ENCODE measurements around the gene MAPK8. TPM values are rescaled to one million over a fixed set of nuclear protein-coding genes. Genes with fewer than 3 reads are reported as not detected.

Gene MAPK8
- total and polyA plus RNA-seq, 4 experiments from 2014 or later: 13.3 to 49.9 (median 35.0) TPM

DNA sequence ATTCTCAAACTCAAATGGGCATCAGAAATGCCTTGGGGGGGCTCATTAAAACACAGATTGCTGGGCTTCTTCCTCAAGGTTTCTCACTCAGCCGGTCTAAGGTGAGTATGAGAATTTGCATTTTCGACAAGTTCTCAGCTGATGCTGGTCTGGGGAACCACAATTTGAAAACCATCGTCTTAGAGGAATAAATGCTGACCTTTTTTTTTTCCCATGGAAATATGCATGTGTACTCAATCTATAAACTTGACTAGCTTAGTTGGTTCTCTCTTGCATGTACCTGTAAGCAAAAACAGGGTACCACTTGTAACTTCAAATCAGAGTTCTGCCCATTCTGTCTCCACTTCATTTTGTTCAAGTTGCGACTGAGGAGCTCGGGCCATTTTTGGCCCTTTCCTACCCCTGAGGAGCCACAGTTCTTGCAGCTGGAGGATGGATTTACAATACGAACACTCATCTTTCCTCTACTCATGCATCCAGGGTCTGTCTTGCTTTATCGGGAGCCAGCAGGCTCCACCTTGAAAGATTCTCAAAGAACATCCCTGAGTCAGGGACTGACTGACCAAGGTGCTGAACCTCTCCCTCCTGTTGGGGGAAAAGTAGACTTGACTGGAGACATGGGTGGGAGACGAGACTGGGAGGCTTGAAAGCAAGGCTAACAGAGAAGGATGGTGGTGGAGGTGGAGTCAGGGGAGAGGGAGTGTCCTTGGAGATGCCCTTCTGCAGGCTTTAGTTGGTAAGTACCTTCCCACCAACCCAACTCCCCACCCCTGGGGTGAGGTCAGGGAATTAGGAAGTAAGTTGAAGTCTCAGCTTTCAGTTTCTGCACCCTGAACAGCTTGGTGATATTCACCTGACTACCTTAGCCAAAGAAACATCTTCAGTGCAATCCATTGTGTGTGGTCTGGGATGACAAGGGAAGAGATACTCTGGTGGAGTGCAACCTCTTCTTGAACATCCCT is 3.7 kb upstream of the MAPK8 start:
- Mint-ChIP-seq H3K36me3 (peaks cover 0 to 2% of the 10 kb centered on the region in 2 donors), H3K4me3 (no peak overlapping the region), H3K9me3 (peaks cover 0 to 3% (median 0%) of the 10 kb centered on the region in 8 donors), H3K27me3 (peaks cover 0 to 1% of the 10 kb centered on the region in 2 donors), H3K4me1 (peaks cover 9 to 13% (median 12%) of the 10 kb centered on the region in 4 donors), H3K27ac (no peak overlapping the region)
- H3K27ac ChIP-seq (ENCODE audit: low read depth, low read length): no peak overlapping the region
- H3K36me3 ChIP-seq (ENCODE audit: insufficient read depth, low read length): no peaks in the 10 kb centered on the region
- peaks cover 13% of the 10 kb centered on the region for H3K4me1 ChIP-seq (ENCODE audit: insufficient read depth, low read length)
- no peak overlapping the region for H3K4me3 ChIP-seq (ENCODE audit: low read length in 2 of 2)
- H3K27me3 ChIP-seq (ENCODE audit: insufficient read depth, low read length): no peaks in the 10 kb centered on the region
- ChIA-PET POLR2A (ENCODE audit: partially characterized antibody) (no interaction called here), CTCF (ENCODE audit: partially characterized antibody) (interaction anchor here (3.4 kb wide), 1 partner anchor 12 kb away, joined by 9 read pairs; no protein-coding TSS in a partner anchor)
- DNase-seq: no peak
- no peaks in the 10 kb centered on the region for H3K9me3 ChIP-seq (ENCODE audit: control insufficient read depth in 1 of 2, low read length in 2 of 2)
- intact Hi-C loops (cut with micrococcal nuclease): no loop called here

DNA sequence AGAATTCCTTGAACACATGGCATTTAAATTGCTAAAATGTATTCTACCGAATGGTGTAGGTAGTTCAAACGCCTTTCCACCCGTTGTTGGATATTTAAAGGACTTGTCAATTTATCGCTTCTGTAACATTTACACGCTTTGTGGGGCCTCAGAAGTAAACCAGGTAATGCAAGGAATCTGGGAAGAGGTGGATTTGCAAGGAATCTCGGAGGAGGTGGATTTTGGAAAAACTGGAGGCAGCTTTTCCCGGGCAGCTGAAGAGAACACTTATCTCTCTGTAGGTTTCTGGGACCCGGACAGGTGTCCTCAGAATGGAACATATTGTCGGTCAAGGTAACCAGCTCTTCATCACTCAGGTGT is 592 bp upstream of the MAPK8 start:
- H3K9me3 Mint-ChIP-seq: peaks cover 0 to 3% (median 0%) of the 10 kb centered on the region in 8 donors
- H3K27me3 Mint-ChIP-seq: no peaks in the 10 kb centered on the region
- Histone ChIP-seq H3K9me3 (ENCODE audit: control insufficient read depth in 1 of 2, low read length in 2 of 2) (no peaks in the 10 kb centered on the region), H3K4me3 (ENCODE audit: low read length in 2 of 2) (peak overlapping the region in 1 of 2 donors; percentile 51), H3K4me1 (ENCODE audit: insufficient read depth, low read length) (peaks cover 23% of the 10 kb centered on the region), H3K27ac (ENCODE audit: low read depth, low read length) (peak overlapping the region; percentile 75), H3K36me3 (ENCODE audit: insufficient read depth, low read length) (no peaks in the 10 kb centered on the region), H3K27me3 (ENCODE audit: insufficient read depth, low read length) (no peaks in the 10 kb centered on the region)
- intact Hi-C loops (cut with micrococcal nuclease): loop anchor here (1.0 to 5.0 kb wide), 2 partner anchors 351 to 1233 kb away; partner anchors contain the start of gene ERCC6
- H3K4me1 Mint-ChIP-seq: peaks cover 20 to 35% (median 27%) of the 10 kb centered on the region in 4 donors
- ChIA-PET POLR2A (ENCODE audit: partially characterized antibody) (no interaction called here), CTCF (ENCODE audit: partially characterized antibody) (interaction anchor here (0.6 kb wide), 1 partner anchor 8 kb away, joined by 3 read pairs; no protein-coding TSS in a partner anchor)
- H3K27ac Mint-ChIP-seq: peak overlapping the region; percentile 86 to 97 (median 93)
- peak in 1 of 5 donors; percentile 8 for DNase-seq
- peaks cover 0 to 2% of the 10 kb centered on the region in 2 donors for H3K36me3 Mint-ChIP-seq
- peak overlapping the region; percentile 63 to 92 (median 78) for H3K4me3 Mint-ChIP-seq

DNA sequence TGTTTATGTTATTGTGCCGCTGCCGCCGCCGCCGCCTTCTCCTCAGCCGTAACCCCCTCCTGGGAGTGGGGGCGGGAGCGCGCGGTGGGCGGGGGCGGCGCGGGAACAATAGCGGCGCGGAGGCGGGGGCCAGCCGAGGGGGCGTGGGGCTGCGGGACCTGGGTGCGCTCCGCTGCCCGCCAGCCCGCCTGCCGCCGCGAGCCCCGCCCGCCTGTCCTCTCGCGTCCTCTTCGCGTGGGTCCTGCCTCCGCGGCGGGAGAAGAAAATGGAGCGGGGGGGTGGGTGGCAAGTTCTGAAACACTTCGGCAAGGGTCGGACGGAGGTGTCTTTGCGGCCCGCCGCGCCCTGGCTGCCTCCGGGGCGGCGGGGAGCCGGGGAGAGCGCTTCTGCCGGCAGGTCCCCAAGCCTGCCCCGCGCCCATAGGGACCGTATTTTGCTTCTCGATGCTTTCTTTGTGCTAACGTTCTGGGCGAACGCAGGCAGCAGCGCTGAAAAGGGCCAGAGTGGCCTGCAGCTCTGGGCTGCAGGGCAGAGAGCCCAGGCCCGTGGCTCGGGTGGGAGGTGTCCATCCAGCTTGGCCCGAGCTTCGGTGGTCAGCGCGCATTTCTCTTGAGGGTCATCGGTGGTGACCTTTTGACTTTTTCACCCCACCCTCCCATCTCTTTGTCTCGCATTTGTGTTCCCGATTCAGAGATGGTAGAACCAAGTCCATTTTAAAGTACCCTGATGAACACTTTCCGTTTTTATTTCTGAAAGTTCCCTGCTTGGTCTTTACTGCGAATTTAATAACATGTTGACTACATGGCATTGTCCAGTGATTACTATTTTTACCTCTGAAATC is 613 bp downstream of the MAPK8 start:
- no peaks in the 10 kb centered on the region for H3K36me3 ChIP-seq (ENCODE audit: insufficient read depth, low read length)
- H3K27ac Mint-ChIP-seq: peak overlapping the region; percentile 45 to 92 (median 87)
- CTCF ChIA-PET (ENCODE audit: partially characterized antibody): interaction anchor here (1.0 to 1.3 kb wide), 2 partner anchors 10 to 349 kb away, joined by 4 to 5 read pairs; no protein-coding TSS in a partner anchor
- POLR2A ChIA-PET (ENCODE audit: partially characterized antibody): no interaction called here
- peak overlapping the region; percentile 75 for H3K27ac ChIP-seq (ENCODE audit: low read depth, low read length)
- H3K36me3 Mint-ChIP-seq: peaks cover 0 to 3% of the 10 kb centered on the region in 2 donors
- no peaks in the 10 kb centered on the region for H3K27me3 ChIP-seq (ENCODE audit: insufficient read depth, low read length)
- no peaks in the 10 kb centered on the region for H3K9me3 ChIP-seq (ENCODE audit: control insufficient read depth in 1 of 2, low read length in 2 of 2)
- intact Hi-C loops (cut with micrococcal nuclease): loop anchor here (1.0 to 5.0 kb wide), 2 partner anchors 350 to 1232 kb away; partner anchors contain the start of gene ERCC6
- no peaks in the 10 kb centered on the region for H3K27me3 Mint-ChIP-seq
- H3K9me3 Mint-ChIP-seq: peaks cover 0 to 2% (median 0%) of the 10 kb centered on the region in 8 donors
- peaks cover 22 to 47% (median 32%) of the 10 kb centered on the region in 4 donors for H3K4me1 Mint-ChIP-seq
- H3K4me1 ChIP-seq (ENCODE audit: insufficient read depth, low read length): peaks cover 26% of the 10 kb centered on the region
- H3K4me3 ChIP-seq (ENCODE audit: low read length in 2 of 2): peak overlapping the region; percentile 62 to 83
- peak in 3 of 5 donors; percentile 81 to 83 (median 82) for DNase-seq
- peak overlapping the region; percentile 77 to 93 (median 86) for H3K4me3 Mint-ChIP-seq

DNA sequence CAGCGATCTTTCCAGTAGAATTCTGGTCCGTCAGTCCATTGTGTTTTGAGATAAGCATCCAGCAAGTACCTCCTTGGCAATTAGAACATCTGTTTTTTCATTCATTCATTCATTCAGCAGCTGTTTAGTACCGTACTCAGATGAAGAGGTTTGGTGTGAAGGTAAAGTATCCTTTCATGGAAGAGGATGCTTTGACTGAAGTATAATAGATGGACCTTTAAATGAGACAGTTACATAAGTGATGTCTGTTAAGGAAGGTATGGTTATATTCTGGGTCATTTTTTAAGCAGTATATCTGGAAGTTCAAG is 1.2 kb downstream of the MAPK8 start:
- peaks cover 31% of the 10 kb centered on the region for H3K4me1 ChIP-seq (ENCODE audit: insufficient read depth, low read length)
- no peak overlapping the region for H3K27ac ChIP-seq (ENCODE audit: low read depth, low read length)
- DNase-seq: no peak
- H3K4me3 Mint-ChIP-seq: peak overlapping the region; percentile 65 to 93 (median 86)
- H3K27ac Mint-ChIP-seq: peak overlapping the region; percentile 45 to 92 (median 85)
- H3K9me3 Mint-ChIP-seq: peaks cover 0 to 2% (median 0%) of the 10 kb centered on the region in 8 donors
- no peaks in the 10 kb centered on the region for H3K36me3 ChIP-seq (ENCODE audit: insufficient read depth, low read length)
- peaks cover 26 to 51% (median 35%) of the 10 kb centered on the region in 4 donors for H3K4me1 Mint-ChIP-seq
- H3K4me3 ChIP-seq (ENCODE audit: low read length in 2 of 2): peak overlapping the region in 1 of 2 donors; percentile 83
- POLR2A ChIA-PET (ENCODE audit: partially characterized antibody): no interaction called here
- H3K27me3 Mint-ChIP-seq: no peaks in the 10 kb centered on the region
- H3K36me3 Mint-ChIP-seq: peaks cover 0 to 4% of the 10 kb centered on the region in 2 donors
- no peaks in the 10 kb centered on the region for H3K9me3 ChIP-seq (ENCODE audit: control insufficient read depth in 1 of 2, low read length in 2 of 2)
- no peaks in the 10 kb centered on the region for H3K27me3 ChIP-seq (ENCODE audit: insufficient read depth, low read length)
- intact Hi-C loops (cut with micrococcal nuclease): loop anchor here (5.0 kb wide), 1 partner anchor 350 kb away; no protein-coding TSS in a partner anchor
- CTCF ChIA-PET (ENCODE audit: partially characterized antibody): interaction anchor here (1.0 to 1.3 kb wide), 2 partner anchors 9 to 349 kb away, joined by 4 to 5 read pairs; no protein-coding TSS in a partner anchor

DNA sequence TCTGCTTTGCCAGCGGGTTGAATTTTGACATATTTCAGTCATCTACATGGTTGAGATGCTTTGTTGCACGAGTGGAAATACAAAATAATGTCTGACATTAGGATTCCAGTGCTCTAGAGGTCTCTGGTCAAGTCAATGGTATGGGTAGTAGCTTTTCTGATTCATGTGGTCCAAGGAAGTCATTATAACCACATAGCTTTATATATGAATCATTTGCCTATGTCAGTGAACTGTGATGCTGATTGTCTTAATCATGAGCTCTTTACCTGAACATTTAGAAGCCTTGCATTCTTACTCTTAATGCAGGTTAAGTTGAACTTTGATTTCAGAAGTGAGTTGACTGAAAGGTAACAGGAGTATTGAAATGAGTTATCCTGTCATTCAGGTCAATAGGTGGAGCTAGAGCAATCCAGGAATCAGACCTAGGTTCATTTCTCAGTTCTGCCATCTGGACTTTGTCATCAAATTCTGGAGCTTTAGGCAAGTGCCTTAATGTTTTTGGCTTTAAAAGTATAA is 3.3 kb downstream of the MAPK8 start:
- H3K27ac Mint-ChIP-seq: peak overlapping the region in 2 of 7 donors; percentile 17 to 50
- no peak overlapping the region for H3K4me3 ChIP-seq (ENCODE audit: low read length in 2 of 2)
- intact Hi-C loops (cut with micrococcal nuclease): loop anchor here (5.0 kb wide), 1 partner anchor 348 kb away; no protein-coding TSS in a partner anchor

DNA sequence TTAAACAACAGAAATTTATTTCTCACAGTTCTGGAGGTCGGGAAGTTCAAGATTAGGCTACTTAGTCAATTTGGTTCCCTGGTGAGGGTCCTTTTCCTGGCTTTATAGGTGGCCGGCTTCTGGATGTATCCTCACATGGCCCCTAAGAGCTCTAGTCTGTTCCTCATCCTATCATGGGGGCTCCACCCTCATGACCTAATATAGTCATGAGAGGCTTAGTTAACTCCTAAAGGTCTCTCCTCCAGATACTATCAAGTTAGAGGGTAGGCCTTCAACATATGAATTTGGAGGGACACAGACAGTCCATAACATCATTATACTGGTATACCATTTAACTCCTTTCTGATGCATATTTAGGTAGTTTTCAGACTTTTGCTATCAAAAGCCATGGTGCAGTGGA is 7.6 kb downstream of the MAPK8 start:
- peaks cover 21 to 49% (median 26%) of the 10 kb centered on the region in 4 donors for H3K4me1 Mint-ChIP-seq
- Histone ChIP-seq H3K36me3 (ENCODE audit: insufficient read depth, low read length) (no peaks in the 10 kb centered on the region), H3K4me3 (ENCODE audit: low read length in 2 of 2) (no peak overlapping the region), H3K27me3 (ENCODE audit: insufficient read depth, low read length) (no peaks in the 10 kb centered on the region), H3K4me1 (ENCODE audit: insufficient read depth, low read length) (peaks cover 13% of the 10 kb centered on the region), H3K9me3 (ENCODE audit: control insufficient read depth in 1 of 2, low read length in 2 of 2) (no peaks in the 10 kb centered on the region), H3K27ac (ENCODE audit: low read depth, low read length) (no peak overlapping the region)
- intact Hi-C loops (cut with micrococcal nuclease): no loop called here
- no peak overlapping the region for H3K4me3 Mint-ChIP-seq
- no peaks in the 10 kb centered on the region for H3K9me3 Mint-ChIP-seq
- ChIA-PET POLR2A (ENCODE audit: partially characterized antibody) (no interaction called here), CTCF (ENCODE audit: partially characterized antibody) (no interaction called here)
- H3K27me3 Mint-ChIP-seq: no peaks in the 10 kb centered on the region
- no peak overlapping the region for H3K27ac Mint-ChIP-seq
- H3K36me3 Mint-ChIP-seq: peaks cover 0 to 2% of the 10 kb centered on the region in 2 donors
- no peak for DNase-seq

More for the DNA sequence above, 3.3 kb downstream of the MAPK8 start:
- Histone ChIP-seq H3K9me3 (ENCODE audit: control insufficient read depth in 1 of 2, low read length in 2 of 2) (no peaks in the 10 kb centered on the region), H3K27me3 (ENCODE audit: insufficient read depth, low read length) (no peaks in the 10 kb centered on the region), H3K36me3 (ENCODE audit: insufficient read depth, low read length) (no peaks in the 10 kb centered on the region), H3K4me1 (ENCODE audit: insufficient read depth, low read length) (peaks cover 31% of the 10 kb centered on the region), H3K27ac (ENCODE audit: low read depth, low read length) (no peak overlapping the region)
- H3K4me3 Mint-ChIP-seq: peak overlapping the region in 3 of 8 donors; percentile 8 to 36 (median 22)
- ChIA-PET POLR2A (ENCODE audit: partially characterized antibody) (interaction anchor here (0.7 kb wide), 1 partner anchor 68 kb away, joined by 3 read pairs; no protein-coding TSS in a partner anchor), CTCF (ENCODE audit: partially characterized antibody) (interaction anchor here (1.2 to 1.4 kb wide), 4 partner anchors 9 to 45 kb away, joined by 3 to 5 read pairs (median 4); no protein-coding TSS in a partner anchor)
- no peaks in the 10 kb centered on the region for H3K27me3 Mint-ChIP-seq
- H3K9me3 Mint-ChIP-seq: peaks cover 0 to 2% (median 0%) of the 10 kb centered on the region in 8 donors
- peaks cover 0 to 4% of the 10 kb centered on the region in 2 donors for H3K36me3 Mint-ChIP-seq
- no peak for DNase-seq
- peaks cover 30 to 63% (median 38%) of the 10 kb centered on the region in 4 donors for H3K4me1 Mint-ChIP-seq

Measured in CD4-positive, alpha-beta memory T cell (primary cell).